HepG2 (cell line): ENCODE measurements around the gene POLR2F. TPM values are rescaled to one million over a fixed set of nuclear protein-coding genes. Genes with fewer than 3 reads are reported as not detected.
"Not testable (repeated sequence)": the region's sequence is repeated elsewhere in the genome, so short reads cannot be mapped to it uniquely, and the experiment has no call there.

Experiments
- FOXA1 ChIP-seq, 2 experiments: fragments of 450-650 bp in 1 of 2; sonication (generic) in 1 of 2; formaldehyde crosslinking in 1 of 2; IDR thresholded peaks; 2 replicates each; pipeline versions ENCODE4 v1.4.0 to v1.6.1; 2016 to 2020; ENCODE audit warnings: missing genetic modification reagents in 1 of 2
- FOXA3 ChIP-seq: IDR thresholded peaks from 2 replicates; pipeline ENCODE4 v1.6.1; 2016; ENCODE audit warnings: missing genetic modification reagents, missing compliant biosample characterization
- FOXP1 ChIP-seq, 2 experiments: fragments of 450-650 bp in 1 of 2; IDR thresholded peaks; 2 replicates each; pipeline ENCODE4 v1.6.1; 2017 to 2018; ENCODE audit warnings: antibody characterized with exemption in 1 of 2
- HDAC1 ChIP-seq: sonication (generic); formaldehyde crosslinking; IDR thresholded peaks from 2 replicates; pipeline ENCODE4 v1.5.1; 2020; ENCODE audit warnings: mild to moderate bottlenecking, missing genetic modification reagents
- HMG20A ChIP-seq: IDR thresholded peaks from 2 replicates; pipeline ENCODE4 v1.6.1; 2016; ENCODE audit warnings: borderline replicate concordance
- HNF4G ChIP-seq, 2 experiments: sonication (generic) in 1 of 2; formaldehyde crosslinking in 1 of 2; IDR thresholded peaks; 2 replicates each; pipeline versions ENCODE4 v1.4.0 to v1.6.1; 2011 to 2020; ENCODE audit warnings: borderline replicate concordance in 2 of 2, low read depth in 2 of 2, mild to moderate bottlenecking in 2 of 2, low read length in 1 of 2, missing genetic modification reagents in 1 of 2, moderate library complexity in 1 of 2
- MIXL1 ChIP-seq: IDR thresholded peaks from 2 replicates; pipeline ENCODE4 v1.6.1; 2016
- NCOR1 ChIP-seq: fragments of 200-600 bp; sonication (generic); IDR thresholded peaks from 2 replicates; pipeline ENCODE4 v1.7.0; 2017; ENCODE audit warnings: antibody characterized with exemption, low read length, borderline replicate concordance
- NR2F6 ChIP-seq, 2 experiments: IDR thresholded peaks; 2 replicates each; pipeline ENCODE4 v1.6.1; 2016; ENCODE audit warnings: antibody characterized with exemption in 1 of 2, mild to moderate bottlenecking in 1 of 2
- PHF21A ChIP-seq: sonication (generic); formaldehyde crosslinking; IDR thresholded peaks from 2 replicates; pipeline ENCODE4 v1.5.0; 2020; ENCODE audit warnings: mild to moderate bottlenecking, missing genetic modification reagents
- PITX1 ChIP-seq: sonication (generic); formaldehyde crosslinking; IDR thresholded peaks from 2 replicates; pipeline ENCODE4 v1.5.1; 2020; ENCODE audit warnings: mild to moderate bottlenecking, missing genetic modification reagents
- SKI ChIP-seq: fragments of 450-650 bp; IDR thresholded peaks from one replicate; pipeline ENCODE4 v1.6.1; 2018; ENCODE audit warnings: mild to moderate bottlenecking; ENCODE audit not compliant: partially characterized antibody
- TFAP4 ChIP-seq: sonication (generic); IDR thresholded peaks from 2 replicates; pipeline ENCODE4 v1.6.1; 2016; ENCODE audit warnings: low read depth, borderline replicate concordance
- ZMYM2 ChIP-seq: sonication (generic); formaldehyde crosslinking; IDR thresholded peaks from 2 replicates; pipeline ENCODE4 v1.8.0; 2022; ENCODE audit warnings: mild to moderate bottlenecking, missing genetic modification reagents
- ZMYM3 ChIP-seq: sonication (generic); formaldehyde crosslinking; IDR thresholded peaks from 2 replicates; pipeline ENCODE4 v1.5.1; 2020; ENCODE audit warnings: mild to moderate bottlenecking, missing genetic modification reagents
- ZNF205 ChIP-seq: IDR thresholded peaks from 2 replicates; pipeline ENCODE4 v1.6.1; 2018; ENCODE audit warnings: missing biosample characterization, missing genetic modification reagents
- polyA plus RNA-seq, 8 experiments: library from polyadenylated mRNA; depleted of rRNA in 3 of 8; stranded (reverse) in 7 of 8; unstranded in 1 of 8; fragments of >200 nt; fragmentation: Illumina TruSeq in 4 of 8; extraction: Trizol in 4 of 8; gene quantifications; 2 replicates each; pipeline versions ENCODE4 v1.2.1 to v1.2.3, GENCODE V29; 2011 to 2016; ENCODE audit warnings: low read depth in 4 of 8, missing spikeins in 1 of 8, mixed read lengths in 1 of 8; ENCODE audit not compliant: insufficient read depth in 1 of 8
- total RNA-seq, 5 experiments: library from RNA; depleted of rRNA; stranded (reverse); fragments of >200 nt; fragmentation: Illumina TruSeq; extraction: Trizol; gene quantifications; 2 replicates each; pipeline ENCODE4 v1.2.3, GENCODE V29; 2016; ENCODE audit warnings: low read depth in 1 of 5
- TF ChIP-seq, protein P1 (sequence below): sonication (generic); formaldehyde crosslinking; conservative IDR thresholded peaks from 2 replicates; pipeline ENCODE4 v1.4.0; 2020; ENCODE audit warnings: mild to moderate bottlenecking, missing genetic modification reagents, moderate library complexity
- TF ChIP-seq, protein P2 (sequence below): sonication (generic); formaldehyde crosslinking; IDR thresholded peaks from 2 replicates; pipeline ENCODE4 v1.5.1; 2020; ENCODE audit warnings: mild to moderate bottlenecking, missing genetic modification reagents, moderate library complexity

POLR2F gene
- total and polyA plus RNA-seq, 2 of the 13 experiments (the other 11 are each of a cell fraction or from before 2014, with no cell fraction given), result 135 to 158 TPM

DNA sequence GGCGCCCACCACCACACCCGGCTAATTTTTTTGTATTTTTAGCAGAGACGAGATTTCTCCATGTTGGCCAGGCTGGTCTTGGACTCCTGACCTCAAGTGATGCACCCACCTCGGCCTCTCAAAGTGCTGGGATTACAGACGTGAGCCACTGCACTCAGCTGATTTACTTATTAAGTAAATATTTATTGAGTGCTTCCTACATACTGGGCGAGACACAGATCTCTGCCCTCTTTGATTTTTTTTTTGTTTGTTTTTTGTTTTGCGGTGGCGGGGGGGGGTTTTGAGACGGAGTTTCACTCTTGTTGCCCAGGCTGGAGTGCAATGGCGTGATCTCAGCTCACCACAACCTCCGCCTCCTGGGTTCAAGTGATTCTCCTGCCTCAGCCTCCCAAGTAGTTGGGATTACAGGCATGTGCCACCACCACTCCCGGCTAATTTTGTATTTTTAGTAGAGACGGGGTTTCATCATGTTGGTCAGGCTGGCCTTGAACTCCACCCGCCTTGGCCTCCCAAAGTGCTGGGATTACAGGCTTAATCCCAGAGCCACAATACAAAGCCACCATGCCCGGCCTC lies 2.4 kb downstream of the POLR2F start (continued):
- TF ChIP-seq HMG20A (CRISPR knock-in tag), result peak; percentile 37; the same call in 1 of the 2 replicates
- peak; percentile 42; the same call in 1 of the 2 replicates for TF ChIP-seq NR2F6 (IDR thresholded peaks at IDR 0.05)
- peak; percentile 19; the same call in 1 of the 2 replicates for TF ChIP-seq NR2F6 (CRISPR knock-in tag; IDR thresholded peaks at IDR 0.05)
- TF ChIP-seq, protein P1, sequence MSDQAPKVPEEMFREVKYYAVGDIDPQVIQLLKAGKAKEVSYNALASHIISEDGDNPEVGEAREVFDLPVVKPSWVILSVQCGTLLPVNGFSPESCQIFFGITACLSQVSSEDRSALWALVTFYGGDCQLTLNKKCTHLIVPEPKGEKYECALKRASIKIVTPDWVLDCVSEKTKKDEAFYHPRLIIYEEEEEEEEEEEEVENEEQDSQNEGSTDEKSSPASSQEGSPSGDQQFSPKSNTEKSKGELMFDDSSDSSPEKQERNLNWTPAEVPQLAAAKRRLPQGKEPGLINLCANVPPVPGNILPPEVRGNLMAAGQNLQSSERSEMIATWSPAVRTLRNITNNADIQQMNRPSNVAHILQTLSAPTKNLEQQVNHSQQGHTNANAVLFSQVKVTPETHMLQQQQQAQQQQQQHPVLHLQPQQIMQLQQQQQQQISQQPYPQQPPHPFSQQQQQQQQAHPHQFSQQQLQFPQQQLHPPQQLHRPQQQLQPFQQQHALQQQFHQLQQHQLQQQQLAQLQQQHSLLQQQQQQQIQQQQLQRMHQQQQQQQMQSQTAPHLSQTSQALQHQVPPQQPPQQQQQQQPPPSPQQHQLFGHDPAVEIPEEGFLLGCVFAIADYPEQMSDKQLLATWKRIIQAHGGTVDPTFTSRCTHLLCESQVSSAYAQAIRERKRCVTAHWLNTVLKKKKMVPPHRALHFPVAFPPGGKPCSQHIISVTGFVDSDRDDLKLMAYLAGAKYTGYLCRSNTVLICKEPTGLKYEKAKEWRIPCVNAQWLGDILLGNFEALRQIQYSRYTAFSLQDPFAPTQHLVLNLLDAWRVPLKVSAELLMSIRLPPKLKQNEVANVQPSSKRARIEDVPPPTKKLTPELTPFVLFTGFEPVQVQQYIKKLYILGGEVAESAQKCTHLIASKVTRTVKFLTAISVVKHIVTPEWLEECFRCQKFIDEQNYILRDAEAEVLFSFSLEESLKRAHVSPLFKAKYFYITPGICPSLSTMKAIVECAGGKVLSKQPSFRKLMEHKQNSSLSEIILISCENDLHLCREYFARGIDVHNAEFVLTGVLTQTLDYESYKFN (CRISPR knock-in tag), result peak; percentile 76
- peak; percentile 46 for TF ChIP-seq HDAC1 (CRISPR knock-in tag)
- TF ChIP-seq FOXA1 (IDR thresholded peaks at IDR 0.05), result peak; percentile 61
- TF ChIP-seq FOXA1 (CRISPR knock-in tag; IDR thresholded peaks at IDR 0.05); HNF4G (IDR thresholded peaks at IDR 0.05; ENCODE audit: borderline replicate concordance, low read depth, low read length); FOXP1 (IDR thresholded peaks at IDR 0.05): not testable (repeated sequence)
- TF ChIP-seq ZMYM2 (CRISPR knock-in tag), result 0 out of 2 replicates have a peak, but pooled peaks have one; percentile 7
- peak; percentile 24; the same call in 1 of the 2 replicates for TF ChIP-seq PITX1 (CRISPR knock-in tag)
- peak; percentile 100 for TF ChIP-seq ZNF205
- TF ChIP-seq PHF21A (CRISPR knock-in tag), result peak; percentile 47; the same call in 1 of the 2 replicates
- peak; percentile 29; the same call in 1 of the 2 replicates for TF ChIP-seq HNF4G (CRISPR knock-in tag; IDR thresholded peaks at IDR 0.05; ENCODE audit: borderline replicate concordance, low read depth)
- TF ChIP-seq SKI, result peak; percentile 43
- 0 out of 2 replicates have a peak, but pooled peaks have one; percentile 33 for TF ChIP-seq NCOR1
- TF ChIP-seq, protein P2, sequence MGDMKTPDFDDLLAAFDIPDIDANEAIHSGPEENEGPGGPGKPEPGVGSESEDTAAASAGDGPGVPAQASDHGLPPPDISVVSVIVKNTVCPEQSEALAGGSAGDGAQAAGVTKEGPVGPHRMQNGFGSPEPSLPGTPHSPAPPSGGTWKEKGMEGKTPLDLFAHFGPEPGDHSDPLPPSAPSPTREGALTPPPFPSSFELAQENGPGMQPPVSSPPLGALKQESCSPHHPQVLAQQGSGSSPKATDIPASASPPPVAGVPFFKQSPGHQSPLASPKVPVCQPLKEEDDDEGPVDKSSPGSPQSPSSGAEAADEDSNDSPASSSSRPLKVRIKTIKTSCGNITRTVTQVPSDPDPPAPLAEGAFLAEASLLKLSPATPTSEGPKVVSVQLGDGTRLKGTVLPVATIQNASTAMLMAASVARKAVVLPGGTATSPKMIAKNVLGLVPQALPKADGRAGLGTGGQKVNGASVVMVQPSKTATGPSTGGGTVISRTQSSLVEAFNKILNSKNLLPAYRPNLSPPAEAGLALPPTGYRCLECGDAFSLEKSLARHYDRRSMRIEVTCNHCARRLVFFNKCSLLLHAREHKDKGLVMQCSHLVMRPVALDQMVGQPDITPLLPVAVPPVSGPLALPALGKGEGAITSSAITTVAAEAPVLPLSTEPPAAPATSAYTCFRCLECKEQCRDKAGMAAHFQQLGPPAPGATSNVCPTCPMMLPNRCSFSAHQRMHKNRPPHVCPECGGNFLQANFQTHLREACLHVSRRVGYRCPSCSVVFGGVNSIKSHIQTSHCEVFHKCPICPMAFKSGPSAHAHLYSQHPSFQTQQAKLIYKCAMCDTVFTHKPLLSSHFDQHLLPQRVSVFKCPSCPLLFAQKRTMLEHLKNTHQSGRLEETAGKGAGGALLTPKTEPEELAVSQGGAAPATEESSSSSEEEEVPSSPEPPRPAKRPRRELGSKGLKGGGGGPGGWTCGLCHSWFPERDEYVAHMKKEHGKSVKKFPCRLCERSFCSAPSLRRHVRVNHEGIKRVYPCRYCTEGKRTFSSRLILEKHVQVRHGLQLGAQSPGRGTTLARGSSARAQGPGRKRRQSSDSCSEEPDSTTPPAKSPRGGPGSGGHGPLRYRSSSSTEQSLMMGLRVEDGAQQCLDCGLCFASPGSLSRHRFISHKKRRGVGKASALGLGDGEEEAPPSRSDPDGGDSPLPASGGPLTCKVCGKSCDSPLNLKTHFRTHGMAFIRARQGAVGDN, result peak; percentile 23; the same call in 1 of the 2 replicates
- TF ChIP-seq ZMYM3 (CRISPR knock-in tag), result peak; percentile 34; the same call in 1 of the 2 replicates
- peak; percentile 69 for TF ChIP-seq FOXA3 (CRISPR knock-in tag)
- 0 out of 2 replicates have a peak, but pooled peaks have one; percentile 33 for TF ChIP-seq MIXL1 (CRISPR knock-in tag)
- TF ChIP-seq TFAP4, result peak; percentile 85
- peak; percentile 68; the same call in 1 of the 2 replicates for TF ChIP-seq FOXP1 (CRISPR knock-in tag; IDR thresholded peaks at IDR 0.05)
